Panc1 (cell line): Measurements from ENCODE around the gene ADCY1.

ENCODE experiments used
- POLR2AphosphoS5 ChIP-seq: IDR thresholded peaks from 2 replicates; pipeline ENCODE4 v1.6.1; 2012; ENCODE audit warnings: mild to moderate bottlenecking, low read depth, low read length, moderate library complexity
- SIN3A ChIP-seq: IDR thresholded peaks from 2 replicates; pipeline ENCODE4 v1.6.1; 2012; ENCODE audit warnings: low read depth, mild to moderate bottlenecking, low read length, moderate library complexity, borderline replicate concordance; ENCODE audit not compliant: insufficient read depth
- TCF7L2 ChIP-seq: IDR thresholded peaks from 2 replicates; pipeline ENCODE4 v1.6.1; 2011; ENCODE audit warnings: mild to moderate bottlenecking, low read depth, low read length, inconsistent platforms
- TF ChIP-seq, protein P1 (sequence below), 2 experiments: IDR thresholded peaks; 2 replicates each; pipeline ENCODE4 v1.6.1; 2011 to 2012; ENCODE audit warnings: low read depth in 2 of 2, control low read depth in 1 of 2, low read length in 1 of 2, mild to moderate bottlenecking in 1 of 2, moderate library complexity in 1 of 2; ENCODE audit not compliant: insufficient read depth in 1 of 2
- TF ChIP-seq, protein P2 (sequence below): fragments of 450-650 bp; IDR thresholded peaks from 2 replicates; pipeline ENCODE4 v1.5.1; 2017; ENCODE audit warnings: mild to moderate bottlenecking

DNA sequence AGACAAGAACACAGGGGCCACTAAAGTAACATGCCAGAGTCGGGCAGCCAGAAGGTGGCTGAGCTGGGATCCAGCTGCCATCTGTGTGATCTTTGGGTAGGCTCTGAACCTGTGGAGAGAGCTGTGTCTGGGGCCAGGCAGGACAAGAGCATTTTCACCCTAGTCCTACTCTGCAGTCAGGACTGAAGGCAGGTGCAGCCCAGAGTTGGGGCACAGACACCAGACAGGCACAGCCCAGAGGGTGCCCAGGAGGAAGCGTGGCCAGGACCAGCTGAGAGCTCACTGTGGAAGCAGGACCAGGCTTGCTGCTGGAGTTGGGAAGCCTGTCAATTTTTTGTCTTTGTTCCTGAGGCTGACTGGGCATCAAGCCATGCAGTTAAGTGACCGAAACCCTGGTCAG lies 113.6 kb downstream of the ADCY1 start:
- TF ChIP-seq, protein P1, sequence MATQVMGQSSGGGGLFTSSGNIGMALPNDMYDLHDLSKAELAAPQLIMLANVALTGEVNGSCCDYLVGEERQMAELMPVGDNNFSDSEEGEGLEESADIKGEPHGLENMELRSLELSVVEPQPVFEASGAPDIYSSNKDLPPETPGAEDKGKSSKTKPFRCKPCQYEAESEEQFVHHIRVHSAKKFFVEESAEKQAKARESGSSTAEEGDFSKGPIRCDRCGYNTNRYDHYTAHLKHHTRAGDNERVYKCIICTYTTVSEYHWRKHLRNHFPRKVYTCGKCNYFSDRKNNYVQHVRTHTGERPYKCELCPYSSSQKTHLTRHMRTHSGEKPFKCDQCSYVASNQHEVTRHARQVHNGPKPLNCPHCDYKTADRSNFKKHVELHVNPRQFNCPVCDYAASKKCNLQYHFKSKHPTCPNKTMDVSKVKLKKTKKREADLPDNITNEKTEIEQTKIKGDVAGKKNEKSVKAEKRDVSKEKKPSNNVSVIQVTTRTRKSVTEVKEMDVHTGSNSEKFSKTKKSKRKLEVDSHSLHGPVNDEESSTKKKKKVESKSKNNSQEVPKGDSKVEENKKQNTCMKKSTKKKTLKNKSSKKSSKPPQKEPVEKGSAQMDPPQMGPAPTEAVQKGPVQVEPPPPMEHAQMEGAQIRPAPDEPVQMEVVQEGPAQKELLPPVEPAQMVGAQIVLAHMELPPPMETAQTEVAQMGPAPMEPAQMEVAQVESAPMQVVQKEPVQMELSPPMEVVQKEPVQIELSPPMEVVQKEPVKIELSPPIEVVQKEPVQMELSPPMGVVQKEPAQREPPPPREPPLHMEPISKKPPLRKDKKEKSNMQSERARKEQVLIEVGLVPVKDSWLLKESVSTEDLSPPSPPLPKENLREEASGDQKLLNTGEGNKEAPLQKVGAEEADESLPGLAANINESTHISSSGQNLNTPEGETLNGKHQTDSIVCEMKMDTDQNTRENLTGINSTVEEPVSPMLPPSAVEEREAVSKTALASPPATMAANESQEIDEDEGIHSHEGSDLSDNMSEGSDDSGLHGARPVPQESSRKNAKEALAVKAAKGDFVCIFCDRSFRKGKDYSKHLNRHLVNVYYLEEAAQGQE (IDR thresholded peaks at IDR 0.05; ENCODE audit: insufficient read depth in 1 of 2, low read depth in 2 of 2, low read length in 1 of 2): no peak
- TF ChIP-seq, protein P2, sequence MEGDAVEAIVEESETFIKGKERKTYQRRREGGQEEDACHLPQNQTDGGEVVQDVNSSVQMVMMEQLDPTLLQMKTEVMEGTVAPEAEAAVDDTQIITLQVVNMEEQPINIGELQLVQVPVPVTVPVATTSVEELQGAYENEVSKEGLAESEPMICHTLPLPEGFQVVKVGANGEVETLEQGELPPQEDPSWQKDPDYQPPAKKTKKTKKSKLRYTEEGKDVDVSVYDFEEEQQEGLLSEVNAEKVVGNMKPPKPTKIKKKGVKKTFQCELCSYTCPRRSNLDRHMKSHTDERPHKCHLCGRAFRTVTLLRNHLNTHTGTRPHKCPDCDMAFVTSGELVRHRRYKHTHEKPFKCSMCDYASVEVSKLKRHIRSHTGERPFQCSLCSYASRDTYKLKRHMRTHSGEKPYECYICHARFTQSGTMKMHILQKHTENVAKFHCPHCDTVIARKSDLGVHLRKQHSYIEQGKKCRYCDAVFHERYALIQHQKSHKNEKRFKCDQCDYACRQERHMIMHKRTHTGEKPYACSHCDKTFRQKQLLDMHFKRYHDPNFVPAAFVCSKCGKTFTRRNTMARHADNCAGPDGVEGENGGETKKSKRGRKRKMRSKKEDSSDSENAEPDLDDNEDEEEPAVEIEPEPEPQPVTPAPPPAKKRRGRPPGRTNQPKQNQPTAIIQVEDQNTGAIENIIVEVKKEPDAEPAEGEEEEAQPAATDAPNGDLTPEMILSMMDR: no peak
- TF ChIP-seq SIN3A (no peak), POLR2AphosphoS5 (no peak), TCF7L2 (no peak)
